HPDE6-E6E7 (cell line): ENCODE data around the gene LNX1.

Experiments used
- DNase-seq: peaks from one replicate; pipeline ENCODE4 v3.0.0; 2011; ENCODE audit warnings: missing footprints; ENCODE audit errors: extremely low spot score

The LNX1 gene

DNA sequence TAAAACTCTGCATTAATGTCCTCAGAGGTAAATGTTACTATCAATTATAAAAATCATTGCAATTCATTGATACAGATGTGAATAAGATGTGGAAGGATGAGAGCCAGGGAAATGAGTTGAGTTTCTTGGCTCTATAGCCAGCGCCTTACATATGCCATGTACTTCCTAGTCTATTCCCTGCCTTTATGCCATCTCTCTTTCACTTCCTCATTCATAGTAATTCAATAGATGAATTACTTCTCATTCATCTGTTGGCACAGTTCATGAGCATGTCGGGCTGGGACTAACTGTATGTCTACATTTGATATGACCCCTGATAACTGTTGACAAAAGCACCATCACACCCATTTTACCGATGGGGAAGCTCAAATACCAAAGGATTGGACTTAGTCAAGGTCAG, 55.7 kb downstream of the LNX1 start:
- no peak for DNase-seq

DNA sequence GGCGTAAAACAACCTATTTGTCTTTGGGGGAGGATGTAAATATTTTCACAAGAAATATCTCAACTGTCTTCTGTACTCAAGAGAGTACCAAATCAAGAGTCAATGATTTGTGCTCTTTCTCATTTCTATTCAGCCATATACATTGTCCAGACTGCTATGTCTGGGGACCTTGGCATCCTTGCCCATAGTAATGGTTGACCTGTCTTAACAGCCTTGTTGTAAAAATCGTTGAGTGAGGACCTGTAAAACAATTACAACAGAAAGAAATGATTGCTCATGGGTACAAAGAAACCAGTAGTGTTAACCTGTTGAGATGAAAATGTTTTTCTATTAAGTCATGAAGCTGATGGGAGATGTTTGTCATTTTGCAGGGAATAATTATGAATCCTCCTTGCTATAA, 56.6 kb downstream of the LNX1 start:
- DNase-seq, result no peak

DNA sequence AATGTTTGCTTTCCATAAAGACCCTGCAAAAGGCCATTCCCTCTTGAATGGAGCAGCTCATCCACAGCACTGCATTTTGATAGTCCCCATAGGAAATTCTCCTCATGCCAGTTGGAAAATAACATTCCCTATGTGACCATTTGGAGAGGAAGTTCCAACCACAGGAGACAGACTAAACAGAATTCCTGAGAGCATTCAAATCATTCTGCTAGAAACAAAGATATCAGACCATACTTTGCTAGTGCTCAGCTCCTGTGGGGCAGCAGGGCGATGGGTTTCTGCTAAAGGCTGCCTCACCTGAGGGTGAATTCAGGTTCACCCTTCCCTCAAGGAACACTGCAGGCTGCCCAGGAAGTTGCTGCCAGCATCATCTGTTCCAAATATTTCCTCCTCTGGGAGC, 58.8 kb downstream of the LNX1 start:
- DNase-seq, result no peak

DNA sequence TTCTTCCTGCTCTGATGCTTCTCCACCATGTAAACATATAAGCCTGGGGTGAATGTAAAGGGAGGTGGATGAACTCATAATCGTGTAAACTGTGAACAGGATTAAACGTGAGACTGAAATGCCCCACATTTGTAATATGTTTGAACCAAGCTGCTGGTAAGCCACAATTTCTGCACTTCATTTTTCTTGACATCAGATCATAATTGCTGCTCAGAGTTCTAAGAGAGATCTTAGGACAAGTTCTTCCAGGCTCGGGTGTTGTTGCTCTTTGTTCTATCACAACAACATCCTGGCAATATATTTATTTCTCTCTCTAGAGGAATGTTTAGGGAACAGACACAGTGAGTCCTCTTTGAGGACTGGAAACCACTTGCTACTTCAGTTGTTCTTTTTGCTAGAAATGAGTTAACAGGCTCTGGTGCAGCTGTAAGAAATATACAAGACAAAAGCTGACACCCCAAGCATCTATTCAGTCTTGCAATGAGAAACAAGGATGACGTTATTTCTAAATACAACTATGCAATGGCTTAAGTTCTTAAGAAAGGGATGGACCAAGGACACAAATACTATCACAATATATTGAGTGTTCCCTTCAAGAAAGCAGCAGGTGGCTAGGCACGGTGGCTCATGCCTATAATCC, 59.6 kb downstream of the LNX1 start:
- DNase-seq, result no peak

DNA sequence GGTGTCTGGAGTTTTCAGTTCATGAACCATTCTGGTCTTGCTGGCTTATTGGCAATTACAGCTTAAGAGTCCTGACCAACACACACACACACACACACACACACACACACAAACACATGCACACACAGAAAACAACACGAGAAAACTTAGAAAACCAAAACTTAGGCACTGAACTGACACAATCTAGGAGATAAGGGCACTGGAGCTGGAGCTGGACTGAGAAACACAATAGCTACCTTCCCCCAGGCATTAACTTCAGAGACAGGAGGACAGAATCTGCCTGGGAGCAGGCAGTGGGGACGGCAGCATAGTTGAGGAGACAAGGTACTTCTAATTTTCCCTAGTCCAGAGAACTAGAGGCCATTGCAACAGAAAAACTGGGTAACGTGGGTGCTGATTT, 62.3 kb downstream of the LNX1 start:
- no peak for DNase-seq

DNA sequence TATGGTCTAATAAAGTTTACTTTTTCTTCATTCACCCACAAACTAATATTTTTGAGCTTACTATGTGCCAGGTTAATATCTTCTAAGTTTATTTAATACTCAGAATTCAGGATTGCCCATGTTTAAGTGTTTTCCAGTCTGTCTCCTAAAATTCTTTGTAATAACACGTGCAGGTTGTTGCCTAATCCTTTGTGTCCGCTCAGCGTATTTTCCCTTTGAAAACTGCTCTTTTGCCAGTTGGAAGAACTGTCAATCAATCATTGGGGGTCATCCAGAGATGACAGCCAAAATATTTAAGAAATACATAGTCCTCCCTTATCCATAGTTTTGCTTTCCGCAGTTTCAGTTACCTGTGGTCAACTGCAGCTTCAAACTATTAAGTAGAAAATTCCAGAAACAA, 63.4 kb downstream of the LNX1 start:
- DNase-seq, result no peak

DNA sequence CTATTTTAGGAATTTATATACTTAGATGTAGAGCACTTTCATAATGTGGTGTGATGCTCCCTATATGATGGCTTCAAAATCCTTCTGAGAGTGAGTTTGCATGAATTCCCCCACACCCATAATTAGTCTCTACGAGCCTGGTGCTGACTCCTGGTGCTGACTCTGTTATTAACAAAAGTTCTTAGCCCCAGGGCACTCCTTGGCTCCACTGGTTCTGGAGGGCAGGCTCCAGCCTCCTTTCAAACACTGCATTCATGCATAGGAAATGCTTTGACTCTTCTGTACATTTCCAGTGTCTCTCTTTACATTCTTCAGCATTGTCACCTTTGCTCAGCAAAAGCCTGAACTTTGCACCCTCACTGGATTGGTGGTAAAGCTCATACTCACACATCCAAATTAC, 64.0 kb downstream of the LNX1 start:
- DNase-seq, result no peak

DNA sequence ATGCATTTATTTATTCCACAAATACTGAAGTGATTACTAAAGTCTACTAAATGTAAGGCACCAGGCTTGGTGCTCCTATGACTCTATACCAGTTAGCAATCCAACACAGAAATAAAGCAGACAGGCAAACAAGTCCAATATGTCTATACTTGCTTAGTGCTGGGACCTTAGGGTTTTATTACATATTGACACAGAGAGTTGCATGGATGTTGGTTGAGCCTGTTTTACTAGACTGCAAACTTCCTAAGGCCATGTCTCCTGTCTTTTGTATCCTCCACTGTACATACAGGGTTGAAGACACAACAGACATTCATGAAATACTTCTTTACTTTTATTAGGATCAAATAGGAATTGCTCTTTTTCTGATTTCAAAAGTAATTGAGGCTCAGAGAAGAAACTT, 69.0 kb downstream of the LNX1 start:
- DNase-seq, result no peak

DNA sequence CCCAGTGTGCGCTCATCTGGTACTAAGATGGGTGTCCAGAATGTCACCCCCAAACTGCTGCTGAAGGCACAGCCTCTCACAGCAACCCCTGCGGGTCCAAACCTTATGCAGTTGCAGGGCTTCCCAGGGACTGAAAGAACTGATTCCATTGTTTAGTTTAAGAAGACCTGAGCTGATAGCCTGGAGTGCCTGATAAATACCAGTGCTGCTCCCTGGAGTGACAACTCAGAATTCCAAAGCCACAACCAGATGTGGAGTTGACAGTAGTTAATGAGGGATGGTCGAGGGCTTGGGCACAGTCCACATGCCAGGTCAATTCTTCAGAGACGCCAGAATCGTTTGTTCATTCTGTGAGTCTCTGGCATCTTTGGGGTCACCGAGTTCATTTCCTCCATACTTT, 71.2 kb downstream of the LNX1 start:
- DNase-seq, result no peak

DNA sequence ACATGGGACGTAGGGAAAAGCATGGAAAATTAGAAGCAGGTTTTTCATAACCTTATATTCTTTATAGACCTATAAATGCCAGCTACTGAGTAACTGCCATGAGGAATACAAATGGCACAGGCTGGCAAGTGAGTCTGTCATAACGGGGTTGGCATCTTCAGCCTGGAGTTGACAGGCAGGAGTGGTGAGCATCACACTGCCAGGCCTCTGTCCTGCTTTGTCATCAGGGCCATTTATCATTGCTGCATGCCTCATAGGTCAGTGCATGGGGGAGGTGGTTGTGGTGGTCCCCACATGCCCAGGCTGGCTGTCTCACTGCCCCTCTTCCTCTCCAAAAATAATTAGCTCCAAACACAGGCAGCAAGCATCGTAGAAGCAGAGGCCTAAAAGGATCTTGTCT, 72.5 kb downstream of the LNX1 start:
- DNase-seq, result no peak

DNA sequence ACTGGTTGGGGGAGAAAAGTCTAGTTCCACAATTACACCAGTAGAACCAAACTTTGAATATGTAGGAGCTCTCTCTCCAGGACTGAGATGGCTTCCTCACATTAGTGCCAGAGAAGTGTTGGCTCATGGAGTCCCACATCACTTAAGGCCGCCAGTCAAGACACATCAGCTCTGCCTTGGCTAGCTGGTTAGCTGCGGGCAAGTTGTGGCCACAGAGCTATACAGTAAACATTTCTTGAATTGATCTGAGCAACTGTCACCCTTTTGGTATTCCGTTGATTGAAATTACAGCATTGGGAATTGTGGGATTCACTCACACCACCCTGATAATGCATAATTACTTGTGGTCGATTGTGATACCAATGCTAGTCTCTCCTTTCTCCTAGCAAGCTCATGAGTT, 76.2 kb downstream of the LNX1 start:
- DNase-seq, result no peak

DNA sequence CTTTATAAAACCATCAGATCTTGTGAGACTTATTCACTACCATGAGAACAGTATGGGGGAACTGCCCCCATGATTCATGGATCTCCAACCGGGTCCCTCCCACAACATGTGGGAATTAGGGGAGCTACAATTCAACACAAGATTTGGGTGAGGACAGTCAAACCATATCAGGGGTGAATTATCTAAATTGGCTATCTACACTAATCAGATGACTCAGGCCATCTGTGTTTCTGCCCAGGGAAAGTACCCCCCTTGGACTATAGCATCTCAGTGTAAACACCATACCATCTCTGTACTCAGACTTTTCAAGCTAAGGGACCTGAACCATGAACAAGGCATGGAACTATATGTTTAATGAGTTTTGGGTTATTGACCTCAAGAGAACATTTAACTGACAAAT, 76.8 kb downstream of the LNX1 start:
- no peak for DNase-seq

DNA sequence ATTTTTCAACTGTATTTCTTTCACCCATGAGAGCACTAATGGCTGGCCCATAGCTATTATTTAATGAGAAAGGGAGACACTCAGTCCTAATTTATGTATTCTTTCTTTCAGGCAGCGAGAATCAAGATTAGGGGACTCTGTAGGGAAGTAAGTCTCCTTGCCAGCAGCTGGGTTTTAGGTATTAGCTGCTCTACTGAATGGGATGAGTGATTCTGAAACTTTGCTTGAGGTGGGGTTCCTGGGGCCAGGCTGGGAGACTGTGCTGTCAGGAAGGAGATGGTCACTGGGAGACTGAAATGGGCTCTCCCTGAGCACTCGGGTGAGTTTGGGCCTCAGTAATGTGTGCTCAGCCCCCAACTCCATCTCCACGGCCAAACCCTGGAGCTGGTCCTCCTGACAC, 78.7 kb downstream of the LNX1 start:
- no peak for DNase-seq

DNA sequence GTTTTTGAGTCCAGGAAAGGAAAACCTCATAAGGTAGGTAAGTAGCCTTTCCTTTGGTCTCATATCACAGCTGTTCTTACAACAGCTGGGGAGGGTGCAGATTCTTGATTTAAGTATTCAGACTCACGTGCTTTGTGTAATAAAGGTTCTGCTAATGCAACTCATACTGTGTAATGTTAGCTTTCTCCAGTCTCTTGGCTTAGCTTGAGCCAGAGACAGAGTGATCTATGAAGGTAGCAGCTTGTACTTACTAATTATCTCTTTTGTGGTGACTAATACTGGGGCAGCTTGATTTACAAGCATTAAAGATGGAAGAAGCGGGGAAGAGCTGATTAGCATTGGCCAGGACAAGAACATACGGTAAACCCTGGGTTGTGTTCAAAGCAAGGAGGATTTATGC, 80.3 kb downstream of the LNX1 start:
- DNase-seq, result no peak

DNA sequence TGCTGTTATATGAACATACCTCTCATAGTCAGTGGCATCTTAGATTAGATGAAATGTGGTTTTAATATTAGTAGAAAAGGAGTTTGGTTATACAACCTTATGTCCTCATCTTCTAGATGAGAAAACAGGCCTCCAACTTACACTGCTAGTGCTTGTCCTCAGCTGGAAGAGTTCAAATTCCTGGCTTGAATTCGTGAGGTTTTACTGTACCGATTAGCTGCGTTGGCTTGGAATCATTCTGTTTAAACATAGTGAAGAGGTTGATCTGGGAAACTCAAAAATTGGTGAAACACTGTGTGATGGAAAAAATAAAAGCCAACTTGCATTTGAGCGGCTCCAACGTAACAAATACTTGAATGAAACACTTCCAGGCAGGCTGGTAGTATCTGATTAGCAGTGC, 81.0 kb downstream of the LNX1 start:
- no peak for DNase-seq

DNA sequence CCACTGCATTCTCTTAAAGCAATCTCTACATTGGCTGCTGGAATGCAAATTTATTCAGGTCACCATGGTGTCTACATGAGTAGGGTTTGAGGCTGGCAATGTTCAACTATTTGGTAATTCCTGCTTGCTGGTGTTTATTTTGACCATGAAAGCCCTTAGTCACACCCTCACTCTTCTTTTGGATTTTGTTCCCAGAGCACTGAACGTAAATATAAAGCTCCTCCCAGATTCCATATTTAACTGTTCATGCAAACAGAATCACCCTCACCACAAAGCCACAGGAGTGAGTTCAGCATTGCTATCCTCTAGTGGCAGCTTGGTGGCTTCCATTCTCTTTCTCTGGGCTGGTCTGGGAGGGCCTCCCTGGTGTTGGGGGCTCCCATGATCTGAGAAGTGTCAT, 82.8 kb downstream of the LNX1 start:
- no peak for DNase-seq

DNA sequence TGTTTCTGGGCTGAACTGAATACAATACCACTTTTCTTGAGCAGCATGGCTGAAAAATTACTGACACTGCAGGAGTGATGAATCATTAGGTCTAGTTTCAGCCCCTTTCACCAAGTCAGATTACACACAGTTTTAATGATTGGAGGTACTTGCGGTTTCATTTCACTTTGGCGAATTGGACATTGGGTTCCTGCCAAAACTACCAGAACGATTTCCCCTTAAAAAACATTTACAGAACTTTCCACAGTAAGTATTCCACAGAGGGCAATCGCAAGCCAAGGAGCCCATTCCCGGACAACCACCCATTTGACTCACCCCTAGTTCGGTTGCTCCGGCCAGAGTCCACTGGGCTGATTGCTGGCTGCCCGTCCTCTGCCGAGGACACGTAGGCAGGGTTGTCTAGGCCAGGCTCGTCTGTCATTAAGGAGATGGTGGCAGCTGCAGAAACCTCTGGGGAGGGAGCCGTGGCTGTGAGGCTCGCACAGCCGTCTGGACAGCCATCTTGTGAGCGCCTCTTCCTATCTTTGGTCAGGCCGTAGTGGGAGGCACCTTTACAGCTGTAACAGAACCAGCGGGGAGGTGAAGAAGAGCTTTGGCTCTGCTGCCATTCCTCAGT, 83.5 kb downstream of the LNX1 start:
- no peak for DNase-seq

DNA sequence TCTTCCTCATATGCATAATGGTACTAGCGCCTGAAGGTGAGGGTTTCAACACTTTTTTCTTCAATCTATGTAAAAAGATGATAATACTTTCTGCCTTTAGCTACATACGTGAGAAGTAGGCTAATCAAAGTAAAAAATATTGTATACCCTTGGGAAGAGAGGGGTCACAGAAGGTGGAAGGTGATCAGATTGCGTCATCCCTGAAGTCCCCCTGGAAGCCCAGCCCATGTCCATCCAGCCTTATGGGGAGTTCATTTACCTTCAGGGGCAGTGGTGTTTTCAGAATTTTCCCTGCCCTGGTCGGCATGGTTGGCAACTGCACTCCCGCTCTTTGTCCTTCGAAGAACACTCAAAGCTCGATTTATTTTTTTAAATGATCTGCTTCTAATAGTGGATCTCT, 84.2 kb downstream of the LNX1 start:
- no peak for DNase-seq

DNA sequence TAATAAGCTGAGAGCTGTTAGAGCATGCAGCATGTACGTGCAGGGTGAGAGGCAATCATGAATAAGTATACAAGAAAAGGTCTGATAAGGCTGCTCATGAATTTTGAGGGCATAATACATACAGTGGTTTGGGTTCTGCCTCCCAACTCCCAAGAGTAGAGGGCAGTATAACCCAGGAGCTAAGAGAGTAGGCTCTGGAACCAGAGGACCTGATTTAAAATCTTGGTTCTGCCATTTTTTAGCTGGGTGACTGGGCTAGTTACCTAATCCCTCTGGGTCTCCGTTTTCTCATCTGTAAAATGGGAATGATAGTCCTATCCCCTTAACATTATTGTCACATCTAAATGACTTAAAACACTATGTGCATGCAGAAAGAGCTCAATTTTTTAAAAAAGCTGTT, 85.3 kb downstream of the LNX1 start:
- no peak for DNase-seq

DNA sequence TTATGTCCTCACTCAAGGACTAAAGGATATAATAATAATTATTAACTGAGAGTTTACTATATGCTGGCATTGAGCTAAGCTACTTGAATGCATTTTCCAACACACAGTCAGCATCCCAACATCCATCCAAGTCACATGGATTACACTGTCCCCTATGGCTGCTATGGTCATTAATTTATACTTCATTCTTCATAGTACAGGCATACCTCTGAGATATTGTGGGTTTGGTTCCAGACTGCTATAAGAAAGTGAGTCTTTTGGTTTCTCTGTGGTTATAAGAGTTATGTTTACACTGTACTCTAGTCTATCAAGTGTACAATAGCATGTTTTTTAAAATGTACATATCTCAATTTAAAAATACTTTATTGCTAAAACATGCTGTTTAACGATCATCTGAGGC, 89.2 kb downstream of the LNX1 start:
- DNase-seq, result no peak

DNA sequence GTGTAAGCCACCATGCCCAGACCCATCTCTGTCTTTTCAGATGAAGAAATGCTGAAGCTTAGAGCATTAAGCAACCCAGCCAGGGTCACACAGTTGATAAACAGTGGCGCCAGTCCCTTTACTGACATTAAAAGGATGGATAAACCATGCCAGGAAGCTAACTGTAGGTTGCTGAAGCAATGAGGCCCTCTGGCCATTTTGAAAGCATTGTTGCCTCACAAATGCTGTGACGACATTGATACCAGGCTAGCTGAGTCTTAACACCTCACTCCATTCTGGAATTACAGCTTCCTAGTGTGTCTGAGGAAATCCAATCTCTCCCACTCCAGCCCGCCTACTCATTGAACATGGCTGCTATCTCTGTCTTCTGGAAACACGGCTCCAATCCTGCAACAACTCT, 89.7 kb downstream of the LNX1 start:
- no peak for DNase-seq

DNA sequence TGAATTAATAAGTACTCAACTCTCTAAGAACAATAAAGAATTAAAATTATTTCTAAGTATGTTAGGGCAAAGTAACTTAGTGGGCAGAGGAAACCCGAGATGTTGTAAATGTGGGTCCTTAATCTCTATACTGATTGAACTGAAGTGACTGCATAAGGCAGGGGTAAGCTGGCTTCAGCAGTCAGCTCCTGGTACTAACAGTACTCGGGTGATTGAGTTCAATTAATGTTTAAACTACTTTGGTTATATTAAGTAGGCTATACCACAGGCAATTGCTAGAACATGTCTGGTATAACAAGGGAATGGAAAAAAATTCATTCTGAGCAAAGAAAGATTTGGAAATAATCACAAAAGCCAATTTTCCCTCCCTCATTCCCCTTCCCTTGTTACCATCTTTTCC, 90.7 kb downstream of the LNX1 start:
- no peak for DNase-seq

DNA sequence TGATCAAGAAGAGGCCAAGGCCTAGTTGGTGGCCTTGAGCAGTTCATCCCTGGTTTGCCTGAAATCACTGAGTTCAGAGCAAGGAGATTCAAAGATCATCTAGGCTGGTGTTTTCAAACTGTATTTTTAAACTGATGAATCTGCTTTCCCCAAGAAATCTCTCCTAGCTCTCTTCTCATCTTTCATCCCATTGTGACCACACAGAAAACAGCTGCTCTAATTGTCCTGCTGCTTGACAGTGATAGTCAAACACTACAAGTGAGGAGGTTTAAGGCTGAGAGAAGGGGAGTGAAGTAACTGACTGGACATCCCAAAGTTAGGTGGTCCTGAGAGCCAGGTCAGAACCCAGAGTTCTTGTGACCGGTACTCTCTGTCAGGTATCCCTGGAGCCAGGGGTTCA, 91.5 kb downstream of the LNX1 start:
- no peak for DNase-seq

DNA sequence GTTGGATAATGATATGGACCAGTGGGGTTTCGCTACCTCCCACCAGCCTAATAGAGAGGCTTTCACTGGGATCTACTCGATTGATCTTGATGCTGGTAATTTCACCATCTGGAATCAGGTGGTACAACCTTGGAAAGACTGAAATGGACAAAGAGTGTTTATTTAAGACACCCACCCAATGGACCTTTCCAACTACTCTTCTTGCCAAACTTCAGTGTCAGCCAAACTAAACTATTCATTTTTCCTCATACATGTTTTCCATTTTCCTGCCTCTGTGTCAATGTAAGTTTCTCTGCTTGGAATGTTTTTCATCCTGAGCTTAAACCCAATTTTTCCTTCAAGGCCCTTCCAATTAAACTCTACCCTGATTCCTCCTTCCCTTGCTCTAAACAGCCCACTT, 92.6 kb downstream of the LNX1 start:
- no peak for DNase-seq
